Natural killer cell treated with Interleukin-12 subunit alpha and Interleukin-12 subunit beta and Interleukin-15 and Interleukin-18, amount 100 ng/mL, for 72 hours (primary cell): ENCODE measurements around the gene PAIP2B. TPM values are rescaled to one million over a fixed set of nuclear protein-coding genes. Genes with fewer than 3 reads are reported as not detected.

Experiments used
- ATAC-seq, 2 donors: fragments of 150-1000 bp; cut with Tn5 transposase in 1 of 2; sonication (Bioruptor Pico), chemical (Tn5 transposase) in 1 of 2; 2 replicates each; pipeline ENCODE4 v1.10.0; 2021
- DNase-seq: peaks from one replicate; pipeline ENCODE4 v3.0.0; 2022; ENCODE audit warnings: low spot score
- H3K27ac Mint-ChIP-seq, 2 donors: 1 replicate in 1 of 2; 2 replicates in 1 of 2; pipeline ENCODE4 v1.8.0; 2022; ENCODE audit warnings: mixed read lengths in 2 of 2, mild to moderate bottlenecking in 1 of 2, moderate library complexity in 1 of 2
- H3K27me3 Mint-ChIP-seq, 2 donors: 1 replicate in 1 of 2; 2 replicates in 1 of 2; pipeline ENCODE4 v1.8.0; 2022; ENCODE audit warnings: mixed read lengths in 2 of 2
- H3K36me3 Mint-ChIP-seq: one replicate; pipeline ENCODE4 v1.8.0; 2022; ENCODE audit warnings: mixed read lengths
- H3K4me1 Mint-ChIP-seq, 2 donors: 1 replicate in 1 of 2; 2 replicates in 1 of 2; pipeline ENCODE4 v1.8.0; 2022; ENCODE audit warnings: low read depth in 2 of 2, mixed read lengths in 2 of 2, mild to moderate bottlenecking in 1 of 2
- H3K4me3 Mint-ChIP-seq: one replicate; pipeline ENCODE4 v1.8.0; 2022; ENCODE audit warnings: mixed read lengths
- H3K9me3 Mint-ChIP-seq: 2 replicates; pipeline ENCODE4 v1.8.0; 2022; ENCODE audit warnings: mixed read lengths
- total RNA-seq, 2 donors: library from RNA; stranded (reverse); gene quantifications; one replicate each; pipeline ENCODE4 v1.2.3, GENCODE V29; 2022

PAIP2B gene
- 1 to 10 TPM in 1 of 2 donors, under 1 TPM in 1; 0.78 to 1.2 TPM for total RNA-seq

GRCh38 chr2:71226965-71227560 is at the start of gene PAIP2B:
TSS of gene PAIP2B (minus strand) at chr2:71227103. CDS start at chr2:71202589, 24,514 bp downstream.
- DNase-seq (peak; percentile 99), ATAC-seq (peak; percentile 98 to 99)
- H3K27ac Mint-ChIP-seq, result peak within 1 kb of the TSS; percentile 55 to 69
- peak within 1 kb of the TSS; percentile 90 for H3K4me3 Mint-ChIP-seq
- H3K36me3 Mint-ChIP-seq, result no peaks in the 10 kb centered on the region
- H3K9me3 Mint-ChIP-seq, result no peaks in the 10 kb centered on the region
- H3K4me1 Mint-ChIP-seq, result peaks cover 4 to 6% of the 10 kb centered on the region in 2 donors
- H3K27me3 Mint-ChIP-seq, result peaks cover 8 to 11% of the 10 kb centered on the region in 2 donors

GRCh38 chr2:71275939-71276310 is 49.0 kb upstream of the PAIP2B start:
- H3K27ac Mint-ChIP-seq, result no peak overlapping the region

GRCh38 chr2:71269511-71270090 is 42.7 kb upstream of the PAIP2B start:
- no peaks in the 10 kb centered on the region for H3K9me3 Mint-ChIP-seq
- DNase-seq (no peak), ATAC-seq (no peak)
- H3K36me3 Mint-ChIP-seq, result no peaks in the 10 kb centered on the region
- H3K27me3 Mint-ChIP-seq, result peaks cover 35 to 38% of the 10 kb centered on the region in 2 donors
- H3K4me1 Mint-ChIP-seq, result no peaks in the 10 kb centered on the region
- no peak overlapping the region for H3K27ac Mint-ChIP-seq
- H3K4me3 Mint-ChIP-seq, result no peak overlapping the region

More at GRCh38 chr2:71275939-71276310, 49.0 kb upstream of the PAIP2B start:
- Mint-ChIP-seq H3K9me3 (peaks cover 3% of the 10 kb centered on the region), H3K36me3 (no peaks in the 10 kb centered on the region), H3K27me3 (peaks cover 52 to 75% of the 10 kb centered on the region in 2 donors), H3K4me3 (peak overlapping the region; percentile 47), H3K4me1 (peaks cover 9 to 10% of the 10 kb centered on the region in 2 donors)
- ATAC-seq (no peak), DNase-seq (no peak)

- no peaks in the 10 kb centered on the region for H3K9me3 Mint-ChIP-seq
These were observed 36.5 kb upstream of the PAIP2B start for GRCh38 chr2:71263386-71263785.

GRCh38 chr2:71261534-71261933 is 34.6 kb upstream of the PAIP2B start:
- Mint-ChIP-seq H3K36me3 (no peaks in the 10 kb centered on the region), H3K4me3 (no peak overlapping the region), H3K9me3 (no peaks in the 10 kb centered on the region), H3K27ac (no peak overlapping the region), H3K27me3 (peaks cover 22 to 26% of the 10 kb centered on the region in 2 donors), H3K4me1 (no peaks in the 10 kb centered on the region)
- DNase-seq (no peak), ATAC-seq (no peak)

More at GRCh38 chr2:71263386-71263785, 36.5 kb upstream of the PAIP2B start:
- no peak for ATAC-seq
- Mint-ChIP-seq H3K27ac (no peak overlapping the region), H3K27me3 (peaks cover 13 to 18% of the 10 kb centered on the region in 2 donors), H3K36me3 (no peaks in the 10 kb centered on the region), H3K4me3 (no peak overlapping the region), H3K4me1 (no peaks in the 10 kb centered on the region)
- DNase-seq, result no peak

- DNase-seq (no peak), ATAC-seq (no peak)
- no peak overlapping the region for H3K27ac Mint-ChIP-seq
- peaks cover 2% of the 10 kb centered on the region for H3K9me3 Mint-ChIP-seq
- H3K4me3 Mint-ChIP-seq, result no peak overlapping the region
- H3K4me1 Mint-ChIP-seq, result no peaks in the 10 kb centered on the region
- H3K36me3 Mint-ChIP-seq, result no peaks in the 10 kb centered on the region
- peaks cover 33 to 40% of the 10 kb centered on the region in 2 donors for H3K27me3 Mint-ChIP-seq
These were observed 29.5 kb upstream of the PAIP2B start for GRCh38 chr2:71256421-71256820.

- no peak overlapping the region for H3K4me3 Mint-ChIP-seq
- DNase-seq (no peak), ATAC-seq (no peak)
- H3K9me3 Mint-ChIP-seq, result peaks cover 2% of the 10 kb centered on the region
- H3K4me1 Mint-ChIP-seq, result no peaks in the 10 kb centered on the region
- no peaks in the 10 kb centered on the region for H3K36me3 Mint-ChIP-seq
- no peak overlapping the region for H3K27ac Mint-ChIP-seq
- peaks cover 40 to 50% of the 10 kb centered on the region in 2 donors for H3K27me3 Mint-ChIP-seq
These were observed 27.9 kb upstream of the PAIP2B start for GRCh38 chr2:71254776-71255175.

GRCh38 chr2:71254078-71254477 is 27.2 kb upstream of the PAIP2B start:
- H3K36me3 Mint-ChIP-seq, result no peaks in the 10 kb centered on the region
- ATAC-seq (no peak), DNase-seq (no peak)
- H3K9me3 Mint-ChIP-seq, result peaks cover 2% of the 10 kb centered on the region
- H3K4me3 Mint-ChIP-seq, result no peak overlapping the region
- no peak overlapping the region for H3K27ac Mint-ChIP-seq
- H3K27me3 Mint-ChIP-seq, result peaks cover 40 to 49% of the 10 kb centered on the region in 2 donors
- no peaks in the 10 kb centered on the region for H3K4me1 Mint-ChIP-seq

GRCh38 chr2:71253476-71253875 is 26.6 kb upstream of the PAIP2B start:
- H3K36me3 Mint-ChIP-seq, result no peaks in the 10 kb centered on the region
- ATAC-seq, result no peak
- H3K27ac Mint-ChIP-seq, result no peak overlapping the region
- H3K4me1 Mint-ChIP-seq, result no peaks in the 10 kb centered on the region
- no peak for DNase-seq
- H3K9me3 Mint-ChIP-seq, result peaks cover 2% of the 10 kb centered on the region
- no peak overlapping the region for H3K4me3 Mint-ChIP-seq
- peaks cover 44 to 55% of the 10 kb centered on the region in 2 donors for H3K27me3 Mint-ChIP-seq

- Mint-ChIP-seq H3K27me3 (peaks cover 46 to 60% of the 10 kb centered on the region in 2 donors), H3K4me3 (no peak overlapping the region), H3K9me3 (peaks cover 2% of the 10 kb centered on the region), H3K27ac (no peak overlapping the region), H3K36me3 (no peaks in the 10 kb centered on the region), H3K4me1 (no peaks in the 10 kb centered on the region)
- ATAC-seq, result no peak
- DNase-seq, result no peak
These were observed 26.0 kb upstream of the PAIP2B start for GRCh38 chr2:71252862-71253261.

- no peak for ATAC-seq
- Mint-ChIP-seq H3K27me3 (peaks cover 35 to 54% of the 10 kb centered on the region in 2 donors), H3K9me3 (peaks cover 2% of the 10 kb centered on the region), H3K27ac (no peak overlapping the region), H3K4me1 (no peaks in the 10 kb centered on the region), H3K4me3 (no peak overlapping the region), H3K36me3 (no peaks in the 10 kb centered on the region)
- DNase-seq, result no peak
These were observed 24.0 kb upstream of the PAIP2B start for GRCh38 chr2:71250935-71251334.

- no peaks in the 10 kb centered on the region for H3K4me1 Mint-ChIP-seq
- no peaks in the 10 kb centered on the region for H3K36me3 Mint-ChIP-seq
- H3K9me3 Mint-ChIP-seq, result no peaks in the 10 kb centered on the region
- DNase-seq (no peak), ATAC-seq (no peak)
- no peak overlapping the region for H3K27ac Mint-ChIP-seq
- peaks cover 35 to 36% of the 10 kb centered on the region in 2 donors for H3K27me3 Mint-ChIP-seq
- H3K4me3 Mint-ChIP-seq, result no peak overlapping the region
These were observed 17.4 kb upstream of the PAIP2B start for GRCh38 chr2:71244302-71244660.

- ATAC-seq, result no peak
- Mint-ChIP-seq H3K27me3 (peaks cover 30 to 31% of the 10 kb centered on the region in 2 donors), H3K4me3 (no peak overlapping the region), H3K36me3 (no peaks in the 10 kb centered on the region), H3K9me3 (no peaks in the 10 kb centered on the region), H3K27ac (no peak overlapping the region), H3K4me1 (no peaks in the 10 kb centered on the region)
- DNase-seq, result no peak
These were observed 16.9 kb upstream of the PAIP2B start for GRCh38 chr2:71243634-71244301.

GRCh38 chr2:71240794-71241193 is 13.9 kb upstream of the PAIP2B start:
- no peaks in the 10 kb centered on the region for H3K4me1 Mint-ChIP-seq
- H3K27ac Mint-ChIP-seq, result no peak overlapping the region
- no peaks in the 10 kb centered on the region for H3K36me3 Mint-ChIP-seq
- H3K9me3 Mint-ChIP-seq, result no peaks in the 10 kb centered on the region
- ATAC-seq (no peak), DNase-seq (no peak)
- H3K4me3 Mint-ChIP-seq, result no peak overlapping the region
- peaks cover 26 to 31% of the 10 kb centered on the region in 2 donors for H3K27me3 Mint-ChIP-seq
